Prostate gland (tissue), 2 donors: ENCODE measurements around the gene RPS27L.
"Not testable (repeated sequence)": the region's sequence is repeated elsewhere in the genome, so short reads cannot be mapped to it uniquely, and the experiment has no call there.

Source experiments
- POLR2A ChIP-seq: fragments of 450-650 bp; IDR thresholded peaks from one replicate; pipeline ENCODE4 v1.6.1; 2016; ENCODE audit warnings: antibody characterized with exemption, mild to moderate bottlenecking
- POLR2AphosphoS5 ChIP-seq: sonication (generic); formaldehyde crosslinking; IDR thresholded peaks from one replicate; pipeline ENCODE4 v1.6.1; 2017; ENCODE audit warnings: antibody characterized with exemption
- TF ChIP-seq, protein P1 (sequence below), 4 experiments: fragments of 200-600 bp in 2 of 4; fragments of 450-650 bp in 2 of 4; sonication (generic) in 2 of 4; IDR thresholded peaks; 1 replicate in 3 of 4; 2 replicates in 1 of 4; pipeline ENCODE4 v1.5.1; 2016 to 2019; ENCODE audit warnings: antibody characterized with exemption in 4 of 4, mild to moderate bottlenecking in 2 of 4, moderate library complexity in 2 of 4

GRCh38 chr15:63098901-63099300 is 58.4 kb downstream of the RPS27L start:
- TF ChIP-seq, protein P1, sequence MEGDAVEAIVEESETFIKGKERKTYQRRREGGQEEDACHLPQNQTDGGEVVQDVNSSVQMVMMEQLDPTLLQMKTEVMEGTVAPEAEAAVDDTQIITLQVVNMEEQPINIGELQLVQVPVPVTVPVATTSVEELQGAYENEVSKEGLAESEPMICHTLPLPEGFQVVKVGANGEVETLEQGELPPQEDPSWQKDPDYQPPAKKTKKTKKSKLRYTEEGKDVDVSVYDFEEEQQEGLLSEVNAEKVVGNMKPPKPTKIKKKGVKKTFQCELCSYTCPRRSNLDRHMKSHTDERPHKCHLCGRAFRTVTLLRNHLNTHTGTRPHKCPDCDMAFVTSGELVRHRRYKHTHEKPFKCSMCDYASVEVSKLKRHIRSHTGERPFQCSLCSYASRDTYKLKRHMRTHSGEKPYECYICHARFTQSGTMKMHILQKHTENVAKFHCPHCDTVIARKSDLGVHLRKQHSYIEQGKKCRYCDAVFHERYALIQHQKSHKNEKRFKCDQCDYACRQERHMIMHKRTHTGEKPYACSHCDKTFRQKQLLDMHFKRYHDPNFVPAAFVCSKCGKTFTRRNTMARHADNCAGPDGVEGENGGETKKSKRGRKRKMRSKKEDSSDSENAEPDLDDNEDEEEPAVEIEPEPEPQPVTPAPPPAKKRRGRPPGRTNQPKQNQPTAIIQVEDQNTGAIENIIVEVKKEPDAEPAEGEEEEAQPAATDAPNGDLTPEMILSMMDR (IDR thresholded peaks at IDR 0.05): not testable (repeated sequence)
- not testable (repeated sequence) for TF ChIP-seq POLR2AphosphoS5, POLR2A
